Calu3 (cell line): ENCODE results near the gene ANOS1. TPM values are rescaled to one million over a fixed set of nuclear protein-coding genes. Genes with fewer than 3 reads are reported as not detected.

Experiments used
- BruUV-seq: library from RNA; stranded (reverse); fragments of 400-500 nt; replicated peaks from 2 replicates; lab custom pipeline; 2021; lab: Mats Ljungman, UMichigan
- CTCF ChIA-PET: fragments of 300-600 bp; sonication (Branson Sonifier 250); formaldehyde crosslinking; loops from one replicate; lab custom pipeline; 2022; ENCODE audit warnings: antibody characterized with exemption; lab: Charles Lee
- DNase-seq: peaks from one replicate; pipeline ENCODE4 v3.0.0; 2022
- H3K27ac Mint-ChIP-seq: one replicate; pipeline ENCODE4 v1.8.0; 2022; ENCODE audit warnings: mixed read lengths; ENCODE audit not compliant: unreplicated experiment
- H3K27me3 Mint-ChIP-seq: one replicate; pipeline ENCODE4 v1.8.0; 2022; ENCODE audit warnings: mixed read lengths; ENCODE audit not compliant: unreplicated experiment
- H3K36me3 Mint-ChIP-seq: one replicate; pipeline ENCODE4 v1.8.0; 2022; ENCODE audit warnings: mild to moderate bottlenecking, moderate library complexity, mixed read lengths; ENCODE audit not compliant: insufficient read depth, unreplicated experiment
- H3K4me1 Mint-ChIP-seq: one replicate; pipeline ENCODE4 v1.8.0; 2022; ENCODE audit warnings: mild to moderate bottlenecking, low read depth, mixed read lengths; ENCODE audit not compliant: unreplicated experiment
- H3K4me3 Mint-ChIP-seq: one replicate; pipeline ENCODE4 v1.8.0; 2022; ENCODE audit warnings: mild to moderate bottlenecking, low read depth, moderate library complexity, mixed read lengths; ENCODE audit not compliant: unreplicated experiment
- H3K9me3 Mint-ChIP-seq: one replicate; pipeline ENCODE4 v1.8.0; 2022; ENCODE audit warnings: low read depth, mixed read lengths; ENCODE audit not compliant: unreplicated experiment
- intact Hi-C: fragments of 100-400 bp; cut with micrococcal nuclease; formaldehyde crosslinking; loops from one replicate; pipeline ENCODE4 v1.10.0; 2022; ENCODE audit not compliant: unreplicated experiment
- total RNA-seq: library from RNA; stranded (reverse); gene quantifications from 2 replicates; pipeline ENCODE4 v1.2.3, GENCODE V29; 2022
- TF ChIP-seq, protein P1 (sequence below): fragments of 200-600 bp; IDR thresholded peaks from one replicate; pipeline ENCODE4 v1.8.0; 2022; ENCODE audit warnings: antibody characterized with exemption; ENCODE audit not compliant: unreplicated experiment

ANOS1 gene
- total RNA-seq, 1 experiment from 2014 or later = 0.33 TPM

DNA sequence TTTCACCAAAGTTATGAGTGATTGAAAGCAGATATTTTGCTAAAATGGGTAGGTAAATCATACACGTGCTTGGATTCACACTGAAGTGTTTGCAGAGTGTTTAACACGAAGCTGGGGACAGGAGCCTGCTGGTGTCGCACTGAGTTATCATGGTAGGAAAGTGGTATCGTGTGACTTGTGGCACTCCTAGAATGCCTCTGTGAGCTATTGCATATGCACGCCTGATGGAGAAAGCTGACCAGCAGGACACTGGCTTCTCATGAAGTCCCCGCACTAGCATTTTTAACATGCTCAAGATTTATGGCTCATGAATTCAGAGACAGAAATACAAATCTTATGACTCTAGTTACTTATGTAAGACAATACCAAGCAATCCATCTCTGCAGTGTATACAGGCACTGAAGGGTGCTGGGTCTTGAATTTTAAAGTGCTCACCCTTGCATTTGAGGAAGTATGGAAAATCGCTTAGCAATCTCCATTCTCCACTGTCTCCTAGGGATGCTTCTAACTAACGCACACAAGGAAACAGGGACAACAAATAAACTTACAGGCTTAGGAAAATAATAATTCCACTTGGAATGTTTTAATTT lies 247.5 kb downstream of the ANOS1 start:
- H3K4me3 Mint-ChIP-seq = no peak overlapping the region
- BruUV-seq = no TSS peak
- CTCF ChIA-PET = no interaction called here
- intact Hi-C loops = no loop called here
- H3K27me3 Mint-ChIP-seq = no peaks in the 10 kb centered on the region
- no peaks in the 10 kb centered on the region for H3K4me1 Mint-ChIP-seq
- DNase-seq = no peak
- H3K36me3 Mint-ChIP-seq = no peaks in the 10 kb centered on the region
- H3K9me3 Mint-ChIP-seq = peaks cover 11% of the 10 kb centered on the region
- TF ChIP-seq, protein P1, sequence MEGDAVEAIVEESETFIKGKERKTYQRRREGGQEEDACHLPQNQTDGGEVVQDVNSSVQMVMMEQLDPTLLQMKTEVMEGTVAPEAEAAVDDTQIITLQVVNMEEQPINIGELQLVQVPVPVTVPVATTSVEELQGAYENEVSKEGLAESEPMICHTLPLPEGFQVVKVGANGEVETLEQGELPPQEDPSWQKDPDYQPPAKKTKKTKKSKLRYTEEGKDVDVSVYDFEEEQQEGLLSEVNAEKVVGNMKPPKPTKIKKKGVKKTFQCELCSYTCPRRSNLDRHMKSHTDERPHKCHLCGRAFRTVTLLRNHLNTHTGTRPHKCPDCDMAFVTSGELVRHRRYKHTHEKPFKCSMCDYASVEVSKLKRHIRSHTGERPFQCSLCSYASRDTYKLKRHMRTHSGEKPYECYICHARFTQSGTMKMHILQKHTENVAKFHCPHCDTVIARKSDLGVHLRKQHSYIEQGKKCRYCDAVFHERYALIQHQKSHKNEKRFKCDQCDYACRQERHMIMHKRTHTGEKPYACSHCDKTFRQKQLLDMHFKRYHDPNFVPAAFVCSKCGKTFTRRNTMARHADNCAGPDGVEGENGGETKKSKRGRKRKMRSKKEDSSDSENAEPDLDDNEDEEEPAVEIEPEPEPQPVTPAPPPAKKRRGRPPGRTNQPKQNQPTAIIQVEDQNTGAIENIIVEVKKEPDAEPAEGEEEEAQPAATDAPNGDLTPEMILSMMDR = no peak
- no peak overlapping the region for H3K27ac Mint-ChIP-seq

Other genes starting within 250 kb of the ANOS1 start
- gene FAM9A, start 69.2 kb upstream of the ANOS1 start, total RNA-seq = not detected in 2 replicates